Sciatic nerve (tissue), 2 donors: ENCODE data around the gene LNX1. TPM values are rescaled to one million over a fixed set of nuclear protein-coding genes. Genes with fewer than 3 reads are reported as not detected.
"Not testable (repeated sequence)": the region's sequence is repeated elsewhere in the genome, so short reads cannot be mapped to it uniquely, and the experiment has no call there.

ENCODE experiments used
- ATAC-seq: fragments of 200-7000 bp; cut with Tn5 transposase; one replicate; pipeline ENCODE4 v1.9.1; 2020; ENCODE audit warnings: mild to moderate bottlenecking, moderate library complexity
- DNase-seq: peaks from one replicate; pipeline ENCODE4 v3.0.0-alpha.2; 2020; ENCODE audit warnings: low spot score
- intact Hi-C: fragments of 100-400 bp; cut with DNase I; formaldehyde crosslinking; loops from one replicate; pipeline ENCODE4 v1.14.2; 2022
- total RNA-seq: library from RNA; stranded (reverse); fragmentation: NEBNext Ultra II Directional; extraction: Animal tissue kit (Norgen Biotek cat#: 25700); gene quantifications from one replicate; pipeline ENCODE4 v1.2.1, GENCODE V29; 2021
- donor health status: DM: no; HTN: no; CAD: no.
- donor health status: DM: no; HTN: no; CAD: no.

Gene LNX1
- total RNA-seq, 1 donor from 2014 or later, result 7.9 TPM

DNA sequence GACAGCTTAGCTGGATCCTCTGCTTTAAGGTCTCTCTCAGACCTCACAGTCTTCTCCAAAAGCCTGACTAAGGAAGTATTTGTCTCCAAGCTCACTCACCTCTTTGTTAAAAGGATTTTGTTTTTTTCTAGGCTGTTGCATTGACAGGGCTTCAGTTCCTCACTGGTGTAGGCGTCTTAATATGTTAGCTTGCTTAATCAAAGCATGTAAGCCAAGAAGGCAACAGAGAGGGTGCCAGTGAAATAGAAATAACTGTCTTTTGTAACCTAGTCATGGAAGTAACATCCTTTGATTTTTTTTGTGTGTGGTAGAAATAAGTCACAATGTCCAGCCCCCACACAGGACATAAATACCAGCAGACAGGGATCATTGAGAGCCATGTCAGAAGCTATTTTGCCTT, 155.0 kb downstream of the LNX1 start:
- ATAC-seq, result no peak
- no peak for DNase-seq
- intact Hi-C loops, result no loop called here

- ATAC-seq, result no peak
- intact Hi-C loops, result no loop called here
- DNase-seq, result no peak
Measured at GRCh38 chr4:53432528-53433424, 158.5 kb downstream of the LNX1 start.

DNA sequence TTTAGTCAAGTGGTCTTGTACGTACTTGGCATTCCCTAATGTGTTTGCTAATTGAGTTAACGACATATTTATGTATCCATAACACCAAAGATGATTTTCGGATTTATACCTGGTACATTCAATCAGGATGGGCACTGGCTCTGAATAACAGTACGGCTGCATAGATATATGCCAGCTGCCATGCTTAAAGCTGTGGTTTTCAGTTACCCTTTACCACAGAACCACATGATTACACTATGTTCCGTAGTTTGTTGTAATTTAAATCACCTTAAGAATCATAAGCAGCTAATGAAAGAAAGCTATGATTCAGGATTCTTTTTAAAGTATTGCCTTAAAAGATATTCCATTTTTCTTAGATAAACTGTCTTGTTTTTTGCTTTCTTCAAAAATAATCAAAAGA, 160.2 kb downstream of the LNX1 start:
- DNase-seq (no peak), ATAC-seq (no peak)
- intact Hi-C loops, result no loop called here

GRCh38 chr4:53427366-53427765, 163.9 kb downstream of the LNX1 start:
- intact Hi-C loops, result no loop called here

DNA sequence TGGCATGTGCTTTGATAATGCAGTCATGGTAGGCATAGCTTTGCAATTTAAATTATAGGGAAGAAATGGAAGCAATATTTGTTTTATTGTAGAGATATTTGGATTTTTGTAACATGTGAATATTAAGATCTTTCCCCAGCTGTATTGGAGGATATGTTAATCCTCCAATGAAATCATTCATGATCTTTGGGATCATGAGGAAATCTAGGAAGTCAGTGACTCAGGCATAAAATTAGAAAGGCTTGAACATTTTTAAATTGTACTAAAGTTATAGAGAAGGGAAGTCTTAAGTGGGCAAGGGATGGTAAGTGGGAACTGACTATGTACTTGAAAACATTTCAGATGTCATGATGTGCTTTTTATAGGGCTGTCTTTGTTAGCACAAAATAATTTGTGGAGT, 167.0 kb downstream of the LNX1 start:
- DNase-seq, result no peak
- no peak for ATAC-seq
- intact Hi-C loops, result no loop called here

More at GRCh38 chr4:53427366-53427765, 163.9 kb downstream of the LNX1 start:
- ATAC-seq (no peak), DNase-seq (no peak)

- DNase-seq (no peak), ATAC-seq (no peak)
- intact Hi-C loops, result no loop called here
Measured at GRCh38 chr4:53422367-53422766, 168.9 kb downstream of the LNX1 start.

DNA sequence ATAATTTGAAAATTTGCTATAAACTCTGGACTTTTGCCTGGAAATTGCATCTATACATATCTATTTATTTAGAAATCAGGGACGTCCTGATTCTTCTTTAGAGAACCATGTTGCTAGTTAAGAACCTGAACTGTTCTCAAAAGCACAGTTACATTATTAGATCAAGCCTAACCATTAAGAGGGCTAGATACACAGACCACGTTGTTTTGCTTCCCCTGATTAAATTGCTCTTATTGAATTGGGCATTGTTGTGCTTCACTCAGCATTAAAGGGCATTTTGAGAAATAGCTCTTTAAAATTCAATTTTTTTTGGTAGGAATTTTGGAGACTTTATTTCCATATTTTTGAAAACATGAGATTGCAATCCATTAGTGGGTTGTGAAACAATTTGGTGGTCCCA, 169.5 kb downstream of the LNX1 start:
- intact Hi-C loops, result no loop called here
- no peak for ATAC-seq
- DNase-seq, result no peak

GRCh38 chr4:53419208-53419607, 172.1 kb downstream of the LNX1 start:
- ATAC-seq (no peak), DNase-seq (no peak)
- intact Hi-C loops, result no loop called here

- ATAC-seq, intact Hi-C loops: not testable (repeated sequence)
Measured at GRCh38 chr4:53409479-53409878, 181.8 kb downstream of the LNX1 start.

More at GRCh38 chr4:53409479-53409878, 181.8 kb downstream of the LNX1 start:
- not testable (repeated sequence) for DNase-seq

Other genes with a start within 250 kb of the LNX1 start
- 16.3 TPM for gene SCFD2, start 225.4 kb downstream of the LNX1 start, total RNA-seq
- 54.0 TPM for gene FIP1L1, start 213.8 kb downstream of the LNX1 start, total RNA-seq